HL-60 (cell line): ENCODE data around the gene NCOR1.

Source experiments
- DNase-seq, 2 experiments: peaks; one replicate each; pipeline ENCODE4 v3.0.0-alpha.2; 2010 to 2020; ENCODE audit warnings: low read depth in 1 of 2, low spot score in 1 of 2
- H3K27ac ChIP-seq: fragments of 250-450 bp; sonication (Bioruptor Pico); replicated peaks from 2 replicates; pipeline ENCODE4 v1.5.1; 2020; ENCODE audit warnings: mild to moderate bottlenecking, moderate library complexity
- H3K27me3 ChIP-seq: fragments of 250-450 bp; sonication (Bioruptor Pico); 2 replicates; pipeline ENCODE4 v1.5.1; 2021; ENCODE audit warnings: mild to moderate bottlenecking, moderate library complexity; ENCODE audit not compliant: insufficient read depth, poor library complexity, severe bottlenecking
- H3K4me3 ChIP-seq: replicated peaks from 2 replicates; pipeline ENCODE4 v1.5.1; 2011; ENCODE audit warnings: mild to moderate bottlenecking, control low read depth, low read length; ENCODE audit not compliant: insufficient read depth
- GABPA ChIP-seq: IDR thresholded peaks from 2 replicates; pipeline ENCODE4 v1.6.1; 2012; ENCODE audit warnings: low read depth
- POLR2AphosphoS5 ChIP-seq: IDR thresholded peaks from 2 replicates; pipeline ENCODE4 v1.6.1; 2012; ENCODE audit warnings: low read depth
- SPI1 ChIP-seq: IDR thresholded peaks from 2 replicates; pipeline ENCODE4 v1.6.1; 2012; ENCODE audit warnings: low read depth, mild to moderate bottlenecking, borderline replicate concordance
- TF ChIP-seq, protein P1 (sequence below): IDR thresholded peaks from one replicate; pipeline ENCODE4 v1.5.1; 2011; ENCODE audit warnings: low read length, control low read depth, inconsistent platforms; ENCODE audit not compliant: insufficient read depth
- TF ChIP-seq, protein P2 (sequence below): IDR thresholded peaks from 2 replicates; pipeline ENCODE4 v1.6.1; 2012; ENCODE audit warnings: low read depth; ENCODE audit not compliant: insufficient replicate concordance

NCOR1 gene

DNA sequence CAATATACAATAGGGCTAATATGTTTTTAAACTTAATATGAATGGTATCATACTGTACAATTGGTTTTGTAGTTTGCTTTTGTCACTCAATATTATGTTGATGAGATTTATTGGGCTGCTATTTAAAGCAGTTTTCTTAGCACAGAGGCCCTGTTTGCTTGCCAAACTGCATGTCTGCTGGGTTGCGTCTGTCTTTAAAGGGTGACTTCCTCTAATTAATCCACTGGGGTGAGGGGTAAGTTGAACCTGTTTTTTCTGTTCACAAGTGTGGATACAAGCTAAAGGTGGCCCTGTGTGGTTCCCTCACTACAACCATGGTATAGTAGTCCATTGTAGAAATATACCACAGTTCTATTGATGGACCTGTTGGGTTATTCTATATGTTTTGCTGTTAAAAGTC is 196.0 kb downstream of the NCOR1 start:
- no peak for DNase-seq
- Histone ChIP-seq H3K27me3 (no peaks in the 10 kb centered on the region), H3K27ac (no peak overlapping the region), H3K4me3 (no peak overlapping the region)
- TF ChIP-seq POLR2AphosphoS5 (no peak), SPI1 (no peak), GABPA (no peak)
- TF ChIP-seq, protein P1, sequence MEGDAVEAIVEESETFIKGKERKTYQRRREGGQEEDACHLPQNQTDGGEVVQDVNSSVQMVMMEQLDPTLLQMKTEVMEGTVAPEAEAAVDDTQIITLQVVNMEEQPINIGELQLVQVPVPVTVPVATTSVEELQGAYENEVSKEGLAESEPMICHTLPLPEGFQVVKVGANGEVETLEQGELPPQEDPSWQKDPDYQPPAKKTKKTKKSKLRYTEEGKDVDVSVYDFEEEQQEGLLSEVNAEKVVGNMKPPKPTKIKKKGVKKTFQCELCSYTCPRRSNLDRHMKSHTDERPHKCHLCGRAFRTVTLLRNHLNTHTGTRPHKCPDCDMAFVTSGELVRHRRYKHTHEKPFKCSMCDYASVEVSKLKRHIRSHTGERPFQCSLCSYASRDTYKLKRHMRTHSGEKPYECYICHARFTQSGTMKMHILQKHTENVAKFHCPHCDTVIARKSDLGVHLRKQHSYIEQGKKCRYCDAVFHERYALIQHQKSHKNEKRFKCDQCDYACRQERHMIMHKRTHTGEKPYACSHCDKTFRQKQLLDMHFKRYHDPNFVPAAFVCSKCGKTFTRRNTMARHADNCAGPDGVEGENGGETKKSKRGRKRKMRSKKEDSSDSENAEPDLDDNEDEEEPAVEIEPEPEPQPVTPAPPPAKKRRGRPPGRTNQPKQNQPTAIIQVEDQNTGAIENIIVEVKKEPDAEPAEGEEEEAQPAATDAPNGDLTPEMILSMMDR = no peak
- TF ChIP-seq, protein P2, sequence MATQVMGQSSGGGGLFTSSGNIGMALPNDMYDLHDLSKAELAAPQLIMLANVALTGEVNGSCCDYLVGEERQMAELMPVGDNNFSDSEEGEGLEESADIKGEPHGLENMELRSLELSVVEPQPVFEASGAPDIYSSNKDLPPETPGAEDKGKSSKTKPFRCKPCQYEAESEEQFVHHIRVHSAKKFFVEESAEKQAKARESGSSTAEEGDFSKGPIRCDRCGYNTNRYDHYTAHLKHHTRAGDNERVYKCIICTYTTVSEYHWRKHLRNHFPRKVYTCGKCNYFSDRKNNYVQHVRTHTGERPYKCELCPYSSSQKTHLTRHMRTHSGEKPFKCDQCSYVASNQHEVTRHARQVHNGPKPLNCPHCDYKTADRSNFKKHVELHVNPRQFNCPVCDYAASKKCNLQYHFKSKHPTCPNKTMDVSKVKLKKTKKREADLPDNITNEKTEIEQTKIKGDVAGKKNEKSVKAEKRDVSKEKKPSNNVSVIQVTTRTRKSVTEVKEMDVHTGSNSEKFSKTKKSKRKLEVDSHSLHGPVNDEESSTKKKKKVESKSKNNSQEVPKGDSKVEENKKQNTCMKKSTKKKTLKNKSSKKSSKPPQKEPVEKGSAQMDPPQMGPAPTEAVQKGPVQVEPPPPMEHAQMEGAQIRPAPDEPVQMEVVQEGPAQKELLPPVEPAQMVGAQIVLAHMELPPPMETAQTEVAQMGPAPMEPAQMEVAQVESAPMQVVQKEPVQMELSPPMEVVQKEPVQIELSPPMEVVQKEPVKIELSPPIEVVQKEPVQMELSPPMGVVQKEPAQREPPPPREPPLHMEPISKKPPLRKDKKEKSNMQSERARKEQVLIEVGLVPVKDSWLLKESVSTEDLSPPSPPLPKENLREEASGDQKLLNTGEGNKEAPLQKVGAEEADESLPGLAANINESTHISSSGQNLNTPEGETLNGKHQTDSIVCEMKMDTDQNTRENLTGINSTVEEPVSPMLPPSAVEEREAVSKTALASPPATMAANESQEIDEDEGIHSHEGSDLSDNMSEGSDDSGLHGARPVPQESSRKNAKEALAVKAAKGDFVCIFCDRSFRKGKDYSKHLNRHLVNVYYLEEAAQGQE = no peak

DNA sequence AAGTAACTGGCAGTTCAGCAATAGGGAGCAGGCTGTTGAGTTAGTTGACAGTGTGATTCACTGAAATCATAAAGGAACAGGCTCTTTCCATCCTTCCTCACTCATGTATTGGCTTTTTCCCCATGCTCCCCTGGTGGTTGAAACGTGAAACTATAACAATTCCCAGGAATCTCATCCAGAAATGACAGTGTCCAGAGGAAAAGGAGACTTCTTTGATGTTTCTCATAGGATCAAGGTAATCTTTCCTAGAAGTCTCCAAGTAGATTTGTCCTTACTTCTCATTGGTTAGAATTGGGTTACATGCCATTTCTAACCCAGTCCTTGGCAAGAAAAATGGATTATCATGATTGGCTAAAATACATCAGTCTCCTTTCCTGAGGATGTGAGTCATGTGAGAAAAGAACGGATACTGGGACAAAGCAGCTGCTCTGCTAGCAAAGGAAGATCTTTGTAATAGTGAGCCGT is 201.4 kb downstream of the NCOR1 start:
- Histone ChIP-seq H3K27ac (no peak overlapping the region), H3K27me3 (no peaks in the 10 kb centered on the region), H3K4me3 (no peak overlapping the region)
- TF ChIP-seq, protein P1 = no peak
- TF ChIP-seq GABPA (no peak), SPI1 (no peak), POLR2AphosphoS5 (no peak)
- TF ChIP-seq, protein P2 = no peak
- no peak for DNase-seq

DNA sequence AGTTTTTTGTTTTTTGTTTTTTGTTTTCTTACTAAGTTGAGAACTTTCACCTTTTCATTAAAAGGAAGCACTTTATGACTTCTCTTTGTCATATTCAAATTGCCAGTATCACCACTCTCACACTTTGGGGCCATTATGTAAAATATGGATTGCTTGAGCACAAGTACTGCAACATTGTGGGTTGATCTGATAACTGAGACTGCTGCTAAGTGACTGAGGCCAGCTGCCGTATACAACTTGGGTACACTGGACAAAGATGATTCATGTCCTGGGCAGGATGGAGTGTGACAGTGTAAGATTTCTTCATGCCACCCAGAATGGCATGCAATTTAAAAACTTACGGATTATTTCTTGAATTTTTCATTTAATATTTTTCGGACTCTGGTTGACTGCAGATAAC is 207.9 kb downstream of the NCOR1 start:
- H3K27ac ChIP-seq = no peak overlapping the region
- no peak overlapping the region for H3K4me3 ChIP-seq
- no peak for DNase-seq
- no peaks in the 10 kb centered on the region for H3K27me3 ChIP-seq
- no peak for TF ChIP-seq GABPA
- TF ChIP-seq, protein P2 = no peak
- TF ChIP-seq POLR2AphosphoS5 = no peak
- TF ChIP-seq SPI1 = no peak
- TF ChIP-seq, protein P1 = no peak
